Nephron (organoid): Measurements from ENCODE around the gene NFE2.
A peak's percentile ranks its signal among the peaks of the same experiment; 100 is the strongest.

Experiments
- H3K27ac Mint-ChIP-seq, 3 experiments: 2 replicates each; pipeline ENCODE4 v1.8.0; 2020; ENCODE audit warnings: mixed read lengths in 3 of 3, mild to moderate bottlenecking in 2 of 3, moderate library complexity in 1 of 3
- H3K27me3 Mint-ChIP-seq: 2 replicates; pipeline ENCODE4 v1.8.0; 2021; ENCODE audit warnings: low read depth, mild to moderate bottlenecking, moderate library complexity, mixed read lengths
- H3K36me3 Mint-ChIP-seq: 2 replicates; pipeline ENCODE4 v1.8.0; 2020; ENCODE audit warnings: low read depth, mixed read lengths
- H3K4me1 Mint-ChIP-seq: 2 replicates; pipeline ENCODE4 v1.8.0; 2020; ENCODE audit warnings: mixed read lengths
- H3K4me3 Mint-ChIP-seq, 3 experiments: 2 replicates each; pipeline ENCODE4 v1.8.0; 2020; ENCODE audit warnings: mild to moderate bottlenecking in 3 of 3, mixed read lengths in 3 of 3, moderate library complexity in 2 of 3
- H3K9me3 Mint-ChIP-seq: 2 replicates; pipeline ENCODE4 v1.8.0; 2020; ENCODE audit warnings: mixed read lengths
- CTCF ChIP-seq, 3 experiments: fragments of 200-600 bp; sonication (generic); IDR thresholded peaks; one replicate each; pipeline ENCODE4 v1.5.0; 2021; ENCODE audit warnings: antibody characterized with exemption in 3 of 3; ENCODE audit not compliant: unreplicated experiment in 3 of 3

NFE2 gene

DNA sequence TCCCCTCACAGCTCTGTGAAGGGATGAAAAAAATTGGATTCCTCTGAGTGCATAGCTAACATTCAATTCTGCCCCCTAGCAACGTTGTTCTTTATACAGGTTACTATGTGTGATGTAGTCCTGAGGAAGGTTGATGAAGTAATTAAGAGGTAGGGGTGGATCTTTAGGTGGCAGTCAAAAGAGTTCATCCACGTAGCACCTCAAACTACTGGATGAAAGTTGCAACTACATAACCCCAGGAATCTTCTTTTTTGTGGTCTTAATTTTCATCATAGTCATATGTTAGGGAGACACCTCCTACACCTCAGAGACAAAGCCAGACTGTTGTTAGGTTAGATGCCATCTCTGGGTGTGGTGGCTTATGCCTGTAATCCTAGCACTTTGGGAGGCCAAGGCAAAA lies 10.2 kb upstream of the NFE2 start:
- Mint-ChIP-seq H3K4me3 (no peak overlapping the region), H3K27me3 (no peaks in the 10 kb centered on the region), H3K27ac (no peak overlapping the region), H3K9me3 (no peaks in the 10 kb centered on the region), H3K4me1 (no peaks in the 10 kb centered on the region), H3K36me3 (no peaks in the 10 kb centered on the region)
- TF ChIP-seq CTCF (IDR thresholded peaks at IDR 0.05; ENCODE audit: unreplicated experiment in 3 of 3) = no peak

DNA sequence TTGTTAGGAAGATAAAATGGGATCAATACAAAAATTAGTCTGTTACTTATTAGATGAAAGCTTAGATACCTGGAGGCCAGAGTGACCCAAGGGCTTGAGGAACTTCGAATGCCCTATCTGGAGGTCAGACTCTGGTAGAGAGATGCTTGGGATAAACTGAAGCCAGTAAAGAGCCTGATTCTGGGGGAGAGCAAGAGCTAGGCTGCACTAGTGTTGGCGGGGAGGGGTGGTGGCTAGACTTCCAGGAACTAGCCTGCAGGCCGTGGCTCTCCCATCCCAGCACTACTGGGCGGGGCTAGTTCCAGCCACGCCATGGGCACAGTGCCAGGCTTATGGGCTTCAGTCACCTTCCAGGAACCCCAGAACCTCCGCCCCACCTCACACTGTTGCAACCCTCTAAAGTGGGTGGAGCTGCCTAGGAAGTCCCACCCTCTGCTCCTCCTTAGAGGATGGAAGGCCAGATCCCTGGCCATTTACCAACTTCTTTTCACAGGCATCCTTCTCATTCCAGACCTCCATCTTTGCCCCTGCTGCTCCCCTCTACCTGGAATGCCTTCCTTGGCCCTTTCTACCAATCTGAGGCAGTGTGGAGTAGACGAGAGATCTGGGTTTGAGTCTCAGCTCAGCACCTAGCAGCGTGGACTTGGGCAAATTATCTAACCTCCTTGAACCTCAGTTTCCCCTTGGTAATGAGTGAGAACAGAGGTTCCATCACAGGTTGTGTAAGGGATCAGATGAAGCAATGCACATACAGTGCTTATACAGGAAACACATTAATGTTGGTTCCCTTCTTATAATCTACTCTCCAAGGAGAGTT lies 6.3 kb upstream of the NFE2 start:
- Mint-ChIP-seq H3K4me1 (no peaks in the 10 kb centered on the region), H3K9me3 (no peaks in the 10 kb centered on the region), H3K4me3 (no peak overlapping the region), H3K36me3 (no peaks in the 10 kb centered on the region), H3K27me3 (peaks cover 1% of the 10 kb centered on the region), H3K27ac (no peak overlapping the region)
- TF ChIP-seq CTCF (IDR thresholded peaks at IDR 0.05; ENCODE audit: unreplicated experiment in 3 of 3) = no peak

DNA sequence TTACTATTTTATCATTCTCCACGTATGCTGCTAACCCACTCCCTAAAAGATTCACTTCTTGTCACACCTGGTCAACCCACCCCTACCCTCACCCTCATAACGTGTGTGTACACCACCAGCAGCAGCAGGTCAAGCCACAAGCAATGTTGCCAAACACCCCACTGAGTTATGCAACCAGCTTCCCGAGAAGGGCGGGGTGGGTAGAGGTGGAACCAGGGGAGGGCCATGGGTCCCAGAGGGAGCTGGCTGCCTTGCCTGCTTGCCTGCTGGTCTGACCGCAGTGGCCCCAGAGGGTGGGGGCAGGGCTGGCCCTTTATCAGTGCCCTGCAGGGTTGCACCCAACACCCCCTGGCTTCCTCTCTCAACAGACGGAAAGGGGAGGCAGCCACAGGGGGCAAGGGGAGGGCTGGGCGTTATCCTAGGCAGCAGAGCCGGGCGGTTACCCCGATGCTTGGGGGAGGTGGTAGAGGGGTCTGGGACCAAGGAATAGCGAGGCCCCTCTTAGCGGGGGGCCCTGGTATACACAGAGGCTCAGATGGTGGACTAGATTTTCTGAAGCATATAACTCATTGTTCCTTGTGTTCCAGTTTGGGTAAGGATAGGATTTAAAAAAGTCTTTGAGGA lies 3.5 kb upstream of the NFE2 start:
- H3K4me1 Mint-ChIP-seq = peaks cover 11% of the 10 kb centered on the region
- H3K36me3 Mint-ChIP-seq = no peaks in the 10 kb centered on the region
- no peak overlapping the region for H3K27ac Mint-ChIP-seq
- peaks cover 6% of the 10 kb centered on the region for H3K27me3 Mint-ChIP-seq
- H3K9me3 Mint-ChIP-seq = no peaks in the 10 kb centered on the region
- no peak overlapping the region for H3K4me3 Mint-ChIP-seq
- TF ChIP-seq CTCF (IDR thresholded peaks at IDR 0.05; ENCODE audit: unreplicated experiment in 3 of 3) = no peak

- TF ChIP-seq CTCF (IDR thresholded peaks at IDR 0.05; ENCODE audit: unreplicated experiment in 3 of 3) = no peak
- H3K36me3 Mint-ChIP-seq = no peaks in the 10 kb centered on the region
- peaks cover 11% of the 10 kb centered on the region for H3K27me3 Mint-ChIP-seq
- H3K9me3 Mint-ChIP-seq = no peaks in the 10 kb centered on the region
- H3K4me1 Mint-ChIP-seq = peaks cover 15% of the 10 kb centered on the region
- no peak overlapping the region for H3K27ac Mint-ChIP-seq
- no peak overlapping the region for H3K4me3 Mint-ChIP-seq
Observed at GRCh38 chr12:54303640-54304039, 2.8 kb upstream of the NFE2 start.

GRCh38 chr12:54301428-54302048 lies 723 bp upstream of the NFE2 start:
- TF ChIP-seq CTCF (IDR thresholded peaks at IDR 0.05; ENCODE audit: unreplicated experiment in 3 of 3) = no peak
- H3K4me1 Mint-ChIP-seq = peaks cover 15% of the 10 kb centered on the region
- H3K4me3 Mint-ChIP-seq = peak overlapping the region; percentile 9 to 72 (median 50)
- H3K9me3 Mint-ChIP-seq = no peaks in the 10 kb centered on the region
- peaks cover 11% of the 10 kb centered on the region for H3K27me3 Mint-ChIP-seq
- peak overlapping the region in 1 of 3 experiments; percentile 59 for H3K27ac Mint-ChIP-seq
- no peaks in the 10 kb centered on the region for H3K36me3 Mint-ChIP-seq
